ENCODE data around the gene ZIM2.

DNA sequence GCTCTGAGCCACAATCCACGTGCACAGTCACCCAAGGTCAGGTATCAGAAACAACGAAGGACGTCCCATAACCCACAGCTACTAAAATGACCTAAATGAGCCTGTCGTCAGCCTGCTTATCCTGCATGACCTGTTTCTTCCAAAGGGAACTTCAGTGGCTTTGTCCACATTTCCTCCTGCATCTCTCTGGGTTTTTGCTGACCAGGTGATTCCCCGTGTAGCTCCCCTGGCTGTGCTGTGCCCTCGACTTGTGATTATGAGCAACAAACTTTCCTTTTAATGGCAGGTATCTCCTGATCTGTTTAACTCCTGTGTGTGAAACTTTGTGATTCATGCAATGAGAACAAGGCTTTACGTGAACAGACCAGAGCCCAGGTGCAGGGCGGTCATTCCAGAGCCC, 81.0 kb downstream of the ZIM2 start:
- TF ChIP-seq, protein P1, sequence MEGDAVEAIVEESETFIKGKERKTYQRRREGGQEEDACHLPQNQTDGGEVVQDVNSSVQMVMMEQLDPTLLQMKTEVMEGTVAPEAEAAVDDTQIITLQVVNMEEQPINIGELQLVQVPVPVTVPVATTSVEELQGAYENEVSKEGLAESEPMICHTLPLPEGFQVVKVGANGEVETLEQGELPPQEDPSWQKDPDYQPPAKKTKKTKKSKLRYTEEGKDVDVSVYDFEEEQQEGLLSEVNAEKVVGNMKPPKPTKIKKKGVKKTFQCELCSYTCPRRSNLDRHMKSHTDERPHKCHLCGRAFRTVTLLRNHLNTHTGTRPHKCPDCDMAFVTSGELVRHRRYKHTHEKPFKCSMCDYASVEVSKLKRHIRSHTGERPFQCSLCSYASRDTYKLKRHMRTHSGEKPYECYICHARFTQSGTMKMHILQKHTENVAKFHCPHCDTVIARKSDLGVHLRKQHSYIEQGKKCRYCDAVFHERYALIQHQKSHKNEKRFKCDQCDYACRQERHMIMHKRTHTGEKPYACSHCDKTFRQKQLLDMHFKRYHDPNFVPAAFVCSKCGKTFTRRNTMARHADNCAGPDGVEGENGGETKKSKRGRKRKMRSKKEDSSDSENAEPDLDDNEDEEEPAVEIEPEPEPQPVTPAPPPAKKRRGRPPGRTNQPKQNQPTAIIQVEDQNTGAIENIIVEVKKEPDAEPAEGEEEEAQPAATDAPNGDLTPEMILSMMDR (IDR thresholded peaks at IDR 0.05; ENCODE audit: insufficient read depth, low read depth, low read length), result no peak
- TF ChIP-seq EZH2 (IDR thresholded peaks at IDR 0.05; ENCODE audit: insufficient read depth, low read length), result no peak

Data from astrocyte (in vitro differentiated cells and primary cell).